Glomerular endothelial cell (primary cell): ENCODE measurements around the gene CAMK2N1. TPM values are rescaled to one million over a fixed set of nuclear protein-coding genes. Genes with fewer than 3 reads are reported as not detected.
"Not testable (repeated sequence)": the region's sequence is repeated elsewhere in the genome, so short reads cannot be mapped to it uniquely, and the experiment has no call there.

Source experiments
- DNase-seq: peaks from one replicate; pipeline ENCODE4 v3.0.0-alpha.2; 2011; ENCODE audit warnings: low read depth, low spot score; ENCODE audit errors: extremely low read depth
- total RNA-seq: library from RNA; depleted of rRNA; stranded (reverse); fragments of >200 nt; gene quantifications from 2 replicates; pipeline ENCODE4 v1.2.3, GENCODE V29; 2015

Gene CAMK2N1
- total RNA-seq, 1 donor from 2014 or later: 8.9 TPM

DNA sequence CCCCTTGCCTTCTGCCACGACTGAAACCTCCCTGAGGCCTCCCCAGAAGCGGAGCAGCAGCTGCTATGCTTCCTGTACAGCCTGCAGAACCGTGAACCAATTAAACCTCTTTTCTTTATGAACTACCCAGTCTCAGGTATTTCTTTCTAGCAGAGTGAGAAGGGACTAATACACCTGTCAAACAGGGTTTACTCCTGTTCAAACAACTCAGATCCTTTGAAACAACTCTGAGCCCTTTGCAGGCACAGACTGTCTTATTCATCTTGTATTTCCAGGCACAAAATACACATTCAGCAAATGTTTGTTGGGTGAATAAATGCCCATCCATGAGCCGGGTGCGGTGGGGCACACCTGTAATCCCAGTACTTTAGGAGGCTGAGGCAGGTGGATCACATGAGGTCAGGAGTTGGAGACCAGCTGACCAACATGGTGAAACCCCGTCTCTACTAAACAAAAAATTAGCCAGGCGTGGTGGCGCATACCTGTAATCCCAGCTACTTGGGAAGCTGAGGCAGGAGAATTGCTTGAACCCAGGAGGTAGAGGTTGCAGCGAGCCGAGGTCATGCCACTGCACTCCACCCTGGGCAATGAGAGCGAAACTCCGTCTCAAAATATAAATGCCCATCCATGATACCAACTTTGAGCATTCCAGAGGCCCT is 10.8 kb upstream of the CAMK2N1 start:
- DNase-seq: not testable (repeated sequence)

DNA sequence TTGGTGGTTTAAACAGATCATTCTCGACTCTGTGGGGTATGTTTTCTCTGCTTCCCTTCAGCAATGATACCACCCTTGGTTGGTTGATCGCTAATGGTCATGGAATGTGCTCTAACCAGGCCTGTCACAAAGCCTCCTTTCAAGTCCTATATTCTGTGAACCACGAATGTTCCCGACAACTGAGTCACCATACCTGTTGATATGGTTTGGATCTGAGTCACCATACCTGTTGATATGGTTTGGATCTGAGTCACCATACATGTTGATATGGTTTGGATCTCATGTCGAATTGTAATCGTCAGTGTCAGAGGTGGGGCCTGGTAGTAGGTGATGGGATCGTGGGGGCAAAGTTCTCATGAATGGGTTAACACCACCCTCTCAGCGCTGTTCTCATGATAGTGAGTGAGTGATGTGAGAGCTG is 10.2 kb upstream of the CAMK2N1 start:
- DNase-seq: no peak

DNA sequence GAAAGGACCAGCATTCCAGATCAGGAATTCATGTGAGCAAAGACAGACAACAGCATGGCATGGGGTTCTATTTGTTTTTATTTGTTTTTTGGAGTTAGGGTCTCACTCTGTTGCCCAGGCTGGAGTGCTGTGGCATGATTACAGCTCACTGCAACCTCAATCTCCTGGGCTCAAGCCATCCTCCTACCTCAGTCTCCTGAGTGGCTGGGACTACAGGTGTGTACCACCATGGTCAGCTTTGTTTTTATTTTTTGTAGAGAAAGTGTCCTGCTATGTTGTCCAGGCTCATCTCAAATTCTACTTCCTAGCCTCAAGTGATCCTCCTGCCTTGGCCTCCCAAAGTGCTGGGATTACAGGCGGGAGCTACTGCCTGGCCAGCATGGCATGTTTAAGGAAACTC is 9.7 kb upstream of the CAMK2N1 start:
- DNase-seq: no peak

- peak; percentile 29 for DNase-seq
Observed at GRCh38 chr1:20494609-20495311, 8.8 kb upstream of the CAMK2N1 start.

- DNase-seq: peak; percentile 85
Observed at GRCh38 chr1:20493839-20494608, 8.0 kb upstream of the CAMK2N1 start.

DNA sequence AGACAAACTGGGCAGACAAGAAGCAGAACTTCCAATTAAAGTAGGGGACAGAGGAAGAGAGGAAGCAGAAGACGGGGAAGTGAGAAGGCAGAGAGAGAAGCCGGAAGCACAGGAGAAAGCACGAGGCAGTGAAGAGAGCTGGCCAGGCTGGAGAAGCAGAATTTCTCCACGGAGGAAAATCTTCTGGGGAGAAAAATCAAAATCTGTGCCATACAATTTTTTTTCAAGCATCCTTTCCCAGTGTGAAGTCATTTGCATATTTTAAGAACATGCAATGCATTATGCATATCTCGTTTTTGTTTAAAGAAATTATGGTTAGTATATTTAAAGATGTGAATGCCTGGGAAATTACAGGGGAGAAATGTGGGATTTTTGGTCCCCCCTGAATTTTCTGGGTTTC is 7.3 kb upstream of the CAMK2N1 start:
- no peak for DNase-seq

DNA sequence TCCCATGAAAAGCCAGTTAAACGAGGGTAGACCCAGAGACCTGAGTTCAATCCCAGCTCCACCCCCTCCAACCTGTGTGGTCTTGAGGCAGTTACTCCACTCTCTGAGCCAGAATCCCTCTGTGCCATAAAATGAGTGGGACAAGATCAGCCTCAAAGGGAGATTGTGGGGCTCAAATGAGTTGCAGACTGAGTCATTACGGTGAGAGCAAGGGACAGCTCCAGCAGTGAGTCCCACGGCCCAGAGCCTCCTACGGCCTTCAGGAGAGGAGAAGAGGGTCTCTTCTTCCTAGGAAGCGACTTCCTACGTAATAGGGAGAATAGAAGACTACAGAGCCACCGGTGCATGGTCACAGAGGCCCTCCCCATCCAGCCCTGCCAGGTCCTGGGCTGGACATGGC is 6.7 kb upstream of the CAMK2N1 start:
- no peak for DNase-seq

GRCh38 chr1:20491866-20492265 is 5.9 kb upstream of the CAMK2N1 start:
- DNase-seq: no peak

- DNase-seq: no peak
Observed at GRCh38 chr1:20491178-20491577, 5.2 kb upstream of the CAMK2N1 start.

DNA sequence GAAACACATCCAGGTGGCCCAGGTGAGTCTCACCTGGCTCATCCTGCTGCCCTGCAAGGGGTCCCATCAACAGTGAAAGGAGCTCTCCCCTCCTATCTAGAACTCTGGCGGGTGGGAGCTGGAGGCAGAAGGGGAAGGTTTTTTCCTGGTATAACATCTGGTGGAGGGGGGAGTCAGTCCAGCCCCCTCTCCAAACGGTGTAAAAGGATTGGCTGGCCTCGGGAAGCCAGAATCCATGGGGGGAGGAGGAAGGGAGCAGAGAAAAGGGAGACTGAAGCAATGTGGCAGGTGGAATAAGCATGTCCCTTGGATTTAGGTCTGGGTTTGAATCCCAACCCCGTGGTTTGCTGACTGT is 1.2 kb upstream of the CAMK2N1 start:
- no peak for DNase-seq

DNA sequence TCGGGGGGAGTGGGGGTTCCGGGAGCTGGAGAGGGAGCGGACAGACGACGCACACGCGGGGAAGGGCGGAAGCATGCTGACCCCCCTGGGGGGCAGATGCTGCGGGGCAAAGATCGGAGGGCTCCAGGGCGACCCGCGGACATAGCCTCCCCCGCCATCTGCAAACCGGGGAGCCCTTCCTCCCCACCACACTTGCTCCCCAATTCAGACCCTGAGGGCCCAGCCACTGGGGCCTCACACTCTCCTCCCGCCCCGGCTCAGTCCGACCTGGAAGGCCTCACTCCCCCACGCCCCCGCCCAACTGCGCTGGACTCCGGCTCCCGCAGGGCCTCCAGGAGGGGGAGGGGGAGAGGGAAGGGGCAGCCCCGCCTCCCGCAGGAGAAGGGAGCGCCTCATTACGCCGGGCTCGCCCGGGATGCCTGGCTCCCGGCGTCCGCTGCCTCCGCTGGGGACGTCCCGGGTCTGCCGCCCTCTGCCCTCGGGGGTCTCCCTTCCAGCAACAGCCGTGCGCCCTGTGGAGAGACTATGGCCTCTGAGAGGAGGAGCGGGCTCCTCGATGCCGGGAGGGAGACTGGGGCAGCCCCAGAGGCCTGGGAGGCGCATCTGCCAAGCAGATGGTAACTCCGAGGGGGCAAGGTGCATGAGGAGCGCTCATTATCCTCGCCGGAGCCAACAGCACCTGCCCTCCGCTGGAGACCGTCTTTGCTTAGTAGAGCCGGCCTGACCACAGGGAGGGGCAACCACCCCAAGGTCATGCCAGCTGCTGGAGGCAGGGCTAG is 636 bp upstream of the CAMK2N1 start:
- DNase-seq: no peak

DNA sequence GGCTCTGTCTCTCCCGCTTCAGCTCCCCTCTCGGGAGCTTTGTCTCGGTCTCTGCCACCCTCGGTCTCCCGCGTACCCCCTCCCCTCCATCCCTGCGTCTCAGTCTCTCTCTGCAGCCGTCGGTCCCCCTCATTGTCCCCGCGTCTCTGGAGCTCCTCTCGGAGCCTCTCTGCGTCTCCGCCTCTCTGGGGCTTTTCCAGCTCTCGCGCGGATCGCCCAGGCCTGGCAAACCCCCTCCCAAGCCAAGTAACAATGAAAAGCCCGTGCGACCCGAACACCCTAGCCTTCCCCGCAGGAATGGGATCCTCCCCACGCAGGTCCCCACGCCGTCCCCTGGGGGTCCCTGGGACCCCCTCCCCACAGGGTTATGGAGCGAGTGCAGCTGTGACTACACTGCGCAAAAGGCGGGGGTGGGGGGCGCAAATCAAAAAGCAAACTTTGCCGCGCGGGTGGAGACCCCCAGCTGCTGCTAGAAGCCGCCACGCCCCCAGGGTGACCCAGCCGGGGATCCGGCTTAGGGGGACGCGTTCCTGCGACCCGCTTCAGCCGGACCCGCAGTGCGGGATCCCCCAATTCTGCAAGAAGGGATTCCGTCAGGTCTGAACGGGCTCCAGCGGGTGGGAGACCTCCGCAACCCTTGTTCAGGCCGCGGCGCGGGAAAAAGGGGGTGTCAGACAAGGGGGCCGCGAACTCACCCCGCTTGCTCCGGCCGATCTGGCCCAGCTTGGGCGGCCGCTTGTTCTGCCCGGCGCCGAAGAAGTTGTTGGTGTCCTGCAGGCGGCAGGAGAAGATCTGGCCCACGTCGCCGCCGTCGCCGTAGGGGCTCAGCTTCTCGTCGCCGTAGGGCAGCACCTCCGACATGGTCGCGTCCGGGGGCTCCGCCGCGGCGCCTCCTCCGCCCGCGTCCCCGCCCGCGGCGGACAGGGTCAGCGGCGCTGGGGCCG is 1.2 kb downstream of the CAMK2N1 start:
- DNase-seq: no peak

DNA sequence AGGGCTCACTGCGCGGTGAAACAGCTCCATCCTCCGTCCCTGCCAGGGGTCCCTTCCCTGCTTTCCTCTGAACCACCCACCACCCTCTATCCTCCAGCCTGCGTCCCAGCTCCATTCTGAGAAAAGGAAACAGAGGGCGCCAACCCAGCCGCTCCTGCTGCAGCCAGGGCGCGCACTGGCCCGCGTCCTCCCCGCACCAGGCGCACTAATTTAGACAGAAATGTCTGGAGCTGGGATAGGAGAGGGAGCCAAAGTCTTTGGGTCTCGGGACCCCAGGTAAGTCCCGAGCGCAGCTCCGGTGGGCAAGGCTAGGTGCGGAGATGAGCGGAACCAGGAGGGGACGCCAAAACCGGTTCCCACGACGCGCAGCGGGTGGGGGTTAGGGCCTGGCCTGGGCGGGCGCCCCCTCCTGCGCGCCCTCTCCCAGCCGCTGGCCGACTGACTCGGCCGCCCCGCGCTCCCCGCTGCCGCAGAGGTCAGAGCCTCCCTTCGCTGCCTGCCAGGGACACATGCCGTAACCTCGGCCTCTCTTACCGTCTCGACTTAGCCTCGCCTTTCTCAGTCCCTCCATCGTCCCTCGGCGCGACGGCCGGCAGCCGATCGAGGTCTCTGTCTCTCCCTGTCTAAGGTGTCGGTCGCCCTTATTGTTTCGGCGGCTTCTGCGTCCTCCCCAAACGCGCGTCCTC is 2.0 kb downstream of the CAMK2N1 start:
- DNase-seq: no peak

GRCh38 chr1:20483098-20483832 is 2.7 kb downstream of the CAMK2N1 start:
- no peak for DNase-seq

- DNase-seq: no peak
Observed at GRCh38 chr1:20481643-20482498, 4.1 kb downstream of the CAMK2N1 start.

DNA sequence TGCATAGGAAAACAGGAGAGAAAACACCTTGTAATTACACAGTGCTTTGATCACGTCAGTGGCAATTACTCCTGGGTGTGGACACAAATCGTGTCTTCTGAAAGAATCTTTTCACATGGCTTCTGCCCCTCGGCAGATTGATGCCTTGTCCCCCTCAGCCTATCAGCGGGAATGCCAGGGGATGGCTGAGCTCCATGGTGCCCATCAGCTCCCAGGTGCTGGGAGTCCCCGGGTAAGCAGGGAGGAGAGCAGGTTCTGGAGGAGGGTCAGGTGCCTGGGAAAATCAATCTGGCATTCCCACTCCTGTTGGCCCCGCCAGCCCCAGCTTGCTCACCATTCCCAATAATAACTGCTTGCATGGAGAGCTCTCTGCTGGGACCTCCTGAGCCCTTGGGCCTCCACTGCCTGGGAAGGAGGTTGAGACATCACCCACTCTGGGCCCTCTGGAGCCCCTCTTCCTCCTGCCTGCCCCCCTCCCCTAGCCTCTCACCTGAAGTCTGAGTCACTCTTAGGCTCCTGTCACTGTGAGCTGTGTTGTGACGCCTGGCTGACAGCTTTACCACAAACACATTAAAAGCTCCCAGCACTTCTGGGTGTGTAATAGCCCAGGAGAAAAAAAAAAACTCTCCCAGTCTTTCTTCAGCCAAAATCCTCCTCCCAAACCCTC is 4.9 kb downstream of the CAMK2N1 start:
- no peak for DNase-seq

DNA sequence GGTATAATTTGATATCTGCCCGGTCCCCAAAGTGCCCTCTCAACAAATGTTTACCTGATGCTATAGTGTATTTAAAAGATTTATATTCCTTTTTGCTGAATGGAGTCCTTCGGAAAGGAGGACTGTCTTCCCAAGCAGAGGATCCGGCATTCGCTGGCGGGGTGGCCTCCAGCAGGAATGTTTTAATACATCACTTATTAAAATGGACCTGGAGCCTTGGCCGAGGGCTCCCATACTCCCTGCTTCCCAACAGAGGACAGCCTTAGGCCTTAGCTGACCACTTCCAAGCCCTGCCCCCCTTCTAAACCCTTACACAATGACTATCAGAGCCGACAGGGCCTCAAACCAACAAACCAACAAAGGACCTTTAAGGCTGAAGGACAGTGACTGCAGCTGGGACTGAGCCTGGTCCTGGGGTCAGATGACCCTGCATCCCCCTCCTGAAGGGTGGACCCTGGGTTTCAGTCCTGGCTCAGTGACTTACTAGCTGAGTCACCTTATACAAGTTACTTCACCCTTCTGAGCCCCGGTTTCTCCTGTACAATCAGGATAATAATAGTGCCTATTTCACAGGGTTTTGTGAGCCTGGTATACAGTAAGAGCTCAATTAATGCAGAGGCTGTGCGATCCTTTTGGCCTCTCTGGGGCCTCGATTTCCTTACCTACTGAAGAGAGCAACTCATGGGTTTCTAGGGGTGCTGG is 5.6 kb downstream of the CAMK2N1 start:
- DNase-seq: no peak
